ENCODE data around the gene ZSCAN2. TPM values are rescaled to one million over a fixed set of nuclear protein-coding genes. Genes with fewer than 3 reads are reported as not detected.

ZSCAN2 gene
- total and polyA plus RNA-seq, 2 of the 8 experiments (the other 6 are each of a cell fraction or from before 2014, with no cell fraction given): 23.6 to 52.4 TPM

- peak overlapping the region; percentile 63 for H3K4ac ChIP-seq (replicated peaks; ENCODE audit: insufficient read length, low read depth, low read length)
- H4K5ac ChIP-seq (ENCODE audit: insufficient read length, low read depth, low read length): no peak overlapping the region
- H2BK20ac ChIP-seq (ENCODE audit: low read length): no peak overlapping the region
- ChIA-PET POLR2A (ENCODE audit: partially characterized antibody) (interaction anchor here (1.0 to 3.8 kb wide), 20 partner anchors 9 to 164 kb away, joined by 3 to 38 read pairs (median 5); partner anchors contain the start of genes ALPK3 and ZSCAN2), CTCF (ENCODE audit: partially characterized antibody) (interaction anchor here (0.6 to 10.6 kb wide), 15 partner anchors 14 to 643 kb away, joined by 3 to 86 read pairs (median 4); partner anchors contain the start of gene ZSCAN2)
- peak overlapping the region; percentile 36 for H4K91ac ChIP-seq (replicated peaks; ENCODE audit: insufficient read length, low read length)
- peak overlapping the region; percentile 90; the same call in 1 of the 2 replicates for H4K8ac ChIP-seq (ENCODE audit: extremely low read depth, insufficient read depth, low read length)
- peak overlapping the region; percentile 93 for H2BK5ac ChIP-seq (ENCODE audit: low read depth, low read length)
- peak overlapping the region; percentile 86 to 100 (median 95) for H3K4me3 ChIP-seq (ENCODE audit: extremely low read depth in 1 of 4, insufficient read depth in 2 of 4, low read depth in 3 of 4, low read length in 4 of 4)
- H2AFZ ChIP-seq (ENCODE audit: low read length): no peak overlapping the region; the same call in 1 of the 2 replicates
- no peak overlapping the region for H3K23ac ChIP-seq (ENCODE audit: insufficient read length)
- H3K9ac ChIP-seq (replicated peaks in 1 of 4; ENCODE audit: extremely low read depth in 1 of 4, low read depth in 3 of 4, low read length in 3 of 4): peak overlapping the region; percentile 84 to 95 (median 94)
- peak overlapping the region; percentile 98 to 99 for H3K4me2 ChIP-seq (ENCODE audit: insufficient read depth in 1 of 2, low read depth in 2 of 2, low read length in 2 of 2)
- H3K56ac ChIP-seq (replicated peaks; ENCODE audit: insufficient read length, low read depth, low read length): no peak overlapping the region
- H3K27me3 ChIP-seq (replicated peaks in 1 of 4; ENCODE audit: control insufficient read depth in 3 of 4, extremely low read depth in 1 of 4, insufficient read depth in 3 of 4, low read length in 3 of 4): peaks cover 0 to 13% (median 9%) of the 10 kb centered on the region in 4 experiments; a peak in 5 of 7 replicates
- no peak overlapping the region for H2BK12ac ChIP-seq (ENCODE audit: low read depth, low read length)
- peaks cover 0 to 2% of the 10 kb centered on the region in 2 experiments for H4K20me1 ChIP-seq (replicated peaks in 1 of 2; ENCODE audit: control insufficient read depth in 1 of 2, insufficient read depth in 2 of 2, low read length in 2 of 2)
- peaks cover 0 to 9% of the 10 kb centered on the region in 2 experiments; a peak in 2 of 4 replicates for H3K79me2 ChIP-seq (ENCODE audit: control insufficient read depth in 1 of 2, insufficient read depth in 2 of 2, low read length in 2 of 2)
- H3K9me3 ChIP-seq (ENCODE audit: insufficient read depth in 2 of 2, low read depth in 1 of 2, low read length in 1 of 2): no peaks in the 10 kb centered on the region
- H2AK5ac ChIP-seq (ENCODE audit: low read depth, low read length): peak overlapping the region; percentile 54
- H3K79me1 ChIP-seq (ENCODE audit: low read depth, low read length): peaks cover 3% of the 10 kb centered on the region; the same call in 1 of the 2 replicates
- FAIRE-seq (no peak), DNase-seq (ENCODE audit: low read depth in 1 of 2, low spot score in 2 of 2) (no peak)
- peaks cover 7 to 36% (median 16%) of the 10 kb centered on the region in 4 experiments; a peak in 6 of 8 replicates for H3K36me3 ChIP-seq (ENCODE audit: control insufficient read depth in 2 of 4, insufficient read depth in 4 of 4, low read length in 3 of 4)
- H2BK120ac ChIP-seq (replicated peaks; ENCODE audit: low read depth, low read length): no peak overlapping the region
- H3K14ac ChIP-seq (ENCODE audit: insufficient read length): no peak overlapping the region
- WGBS, 2 experiments (ENCODE audit: extremely low coverage in 1 of 2, insufficient coverage in 1 of 2, insufficient read length in 1 of 2, insufficient replicate concordance in 2 of 2, low coverage in 1 of 2, low lambda C conversion rate in 2 of 2, missing lambda C conversion rate in 1 of 2): 43% methylated on average over 7 of the region's 7 CpGs; no CpG with 5 or more reads in 1 of the 2 experiments
- no peak overlapping the region for H2BK15ac ChIP-seq (ENCODE audit: low read length)
- H3K18ac ChIP-seq (ENCODE audit: extremely low read depth, low read length): no peak overlapping the region; the same call in 1 of the 2 replicates
- H3K23me2 ChIP-seq (ENCODE audit: low read depth, low read length): peaks cover 10% of the 10 kb centered on the region
- H3K27ac ChIP-seq (ENCODE audit: low read depth, low read length): peak overlapping the region; percentile 87
- H3K4me1 ChIP-seq (replicated peaks in 1 of 4; ENCODE audit: control insufficient read depth in 3 of 4, insufficient read depth in 4 of 4, low read length in 3 of 4): peaks cover 0 to 19% (median 10%) of the 10 kb centered on the region in 4 experiments; a peak in 6 of 7 replicates
- TF ChIP-seq CHD1 (IDR thresholded peaks at IDR 0.05; ENCODE audit: low read depth, low read length): no peak
- no peak for TF ChIP-seq SIRT6 (IDR thresholded peaks at IDR 0.05; ENCODE audit: low read length)
- no peak for TF ChIP-seq SRF (IDR thresholded peaks at IDR 0.05; ENCODE audit: low read depth, low read length)
- no peak for TF ChIP-seq PHF8 (conservative IDR thresholded peaks at IDR 0.05; ENCODE audit: low read depth, low read length)
- no peak for TF ChIP-seq GABPA (IDR thresholded peaks at IDR 0.05; ENCODE audit: borderline replicate concordance, insufficient read depth, low read length)
- no peak for TF ChIP-seq SP2 (IDR thresholded peaks at IDR 0.05; ENCODE audit: low read length)
- no peak for TF ChIP-seq RBBP5 (IDR thresholded peaks at IDR 0.05; ENCODE audit: borderline replicate concordance, low read depth, low read length)
- TF ChIP-seq RFX5 (IDR thresholded peaks at IDR 0.05; ENCODE audit: borderline replicate concordance, low read depth, low read length): no peak
- no peak for TF ChIP-seq HDAC2 (IDR thresholded peaks at IDR 0.05; ENCODE audit: borderline replicate concordance in 1 of 2, low read depth in 2 of 2, low read length in 2 of 2)
- no peak for TF ChIP-seq RNF2 (IDR thresholded peaks at IDR 0.05; ENCODE audit: borderline replicate concordance, low read depth, low read length, missing control alignments, poor library complexity, severe bottlenecking)
- TF ChIP-seq YY1 (IDR thresholded peaks at IDR 0.05; ENCODE audit: low read depth, low read length): no peak
- no peak for TF ChIP-seq CEBPB (IDR thresholded peaks at IDR 0.05; ENCODE audit: low read depth, low read length)
- TF ChIP-seq TEAD4 (IDR thresholded peaks at IDR 0.05; ENCODE audit: low read depth, low read length): no peak
- TF ChIP-seq SP1 (IDR thresholded peaks at IDR 0.05; ENCODE audit: low read depth, low read length): no peak
Observed at GRCh38 chr15:84653584-84653909, 52.7 kb downstream of the ZSCAN2 start.

Measured in H1 (cell line).